Hepatocyte (in vitro differentiated cells): ENCODE results near the gene PARD3B.

Experiments used
- EZH2phosphoT487 ChIP-seq: fragments of 200-600 bp; sonication (generic); IDR thresholded peaks from one replicate; pipeline ENCODE4 v1.6.1; 2018; ENCODE audit warnings: antibody characterized with exemption, mild to moderate bottlenecking, low read depth, moderate library complexity; ENCODE audit not compliant: unreplicated experiment, severe bottlenecking
- TF ChIP-seq, protein P1 (sequence below): fragments of 200-600 bp; sonication (generic); IDR thresholded peaks from 2 replicates; pipeline ENCODE4 v1.5.1; 2016; ENCODE audit warnings: antibody characterized with exemption, mild to moderate bottlenecking; ENCODE audit not compliant: poor library complexity

DNA sequence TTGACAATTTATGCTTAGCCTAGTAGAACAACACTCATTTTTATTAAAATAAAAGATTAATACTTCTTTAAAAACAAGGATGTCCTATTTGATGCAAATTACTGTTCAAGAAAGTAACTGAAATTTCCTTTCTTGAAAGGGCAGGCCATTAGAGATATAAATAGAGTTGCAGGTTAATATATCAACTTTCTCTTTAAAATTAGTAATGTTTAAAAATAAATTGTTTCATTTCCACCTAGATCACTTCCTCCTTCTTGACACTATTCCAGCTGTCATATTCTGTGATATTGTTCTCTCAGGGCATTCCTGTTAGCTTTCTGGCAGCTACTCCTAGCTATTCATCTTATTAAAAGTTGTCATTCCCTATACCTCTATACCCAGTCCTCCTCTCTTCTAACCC lies 779.1 kb downstream of the PARD3B start:
- TF ChIP-seq, protein P1, sequence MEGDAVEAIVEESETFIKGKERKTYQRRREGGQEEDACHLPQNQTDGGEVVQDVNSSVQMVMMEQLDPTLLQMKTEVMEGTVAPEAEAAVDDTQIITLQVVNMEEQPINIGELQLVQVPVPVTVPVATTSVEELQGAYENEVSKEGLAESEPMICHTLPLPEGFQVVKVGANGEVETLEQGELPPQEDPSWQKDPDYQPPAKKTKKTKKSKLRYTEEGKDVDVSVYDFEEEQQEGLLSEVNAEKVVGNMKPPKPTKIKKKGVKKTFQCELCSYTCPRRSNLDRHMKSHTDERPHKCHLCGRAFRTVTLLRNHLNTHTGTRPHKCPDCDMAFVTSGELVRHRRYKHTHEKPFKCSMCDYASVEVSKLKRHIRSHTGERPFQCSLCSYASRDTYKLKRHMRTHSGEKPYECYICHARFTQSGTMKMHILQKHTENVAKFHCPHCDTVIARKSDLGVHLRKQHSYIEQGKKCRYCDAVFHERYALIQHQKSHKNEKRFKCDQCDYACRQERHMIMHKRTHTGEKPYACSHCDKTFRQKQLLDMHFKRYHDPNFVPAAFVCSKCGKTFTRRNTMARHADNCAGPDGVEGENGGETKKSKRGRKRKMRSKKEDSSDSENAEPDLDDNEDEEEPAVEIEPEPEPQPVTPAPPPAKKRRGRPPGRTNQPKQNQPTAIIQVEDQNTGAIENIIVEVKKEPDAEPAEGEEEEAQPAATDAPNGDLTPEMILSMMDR, result no peak
- no peak for TF ChIP-seq EZH2phosphoT487
